ENCODE measurements around the gene CCR2. TPM values are rescaled to one million over a fixed set of nuclear protein-coding genes. Genes with fewer than 3 reads are reported as not detected.

The CCR2 gene
- polyA plus RNA-seq, 1 donor from 2014 or later = not detected

- Histone ChIP-seq H3K79me2 (replicated peaks; ENCODE audit: insufficient read depth, low read length) (no peaks in the 10 kb centered on the region), H3K9me3 (ENCODE audit: low read length) (no peaks in the 10 kb centered on the region), H2AFZ (ENCODE audit: low read depth, low read length) (no peak overlapping the region), H3K9ac (ENCODE audit: low read length) (no peak overlapping the region), H3K4me3 (ENCODE audit: low read length) (no peak overlapping the region), H3F3A (ENCODE audit: insufficient read depth, low read length, poor library complexity, severe bottlenecking) (no peaks in the 10 kb centered on the region), H3K27ac (ENCODE audit: low read length) (no peak overlapping the region), H3K9me2 (ENCODE audit: insufficient read depth, low read length) (no peaks in the 10 kb centered on the region), H3K27me3 (ENCODE audit: insufficient read depth, low read depth, low read length) (no peaks in the 10 kb centered on the region), H3K36me3 (ENCODE audit: insufficient read depth, low read length) (no peaks in the 10 kb centered on the region), H4K20me1 (ENCODE audit: insufficient read depth) (no peaks in the 10 kb centered on the region), H3K4me2 (ENCODE audit: low read length) (no peak overlapping the region)
- TF ChIP-seq SMC3 (conservative IDR thresholded peaks at IDR 0.05; ENCODE audit: poor library complexity) = no peak
- TF ChIP-seq RAD21 (conservative IDR thresholded peaks at IDR 0.05) = no peak
- TF ChIP-seq, protein P1, sequence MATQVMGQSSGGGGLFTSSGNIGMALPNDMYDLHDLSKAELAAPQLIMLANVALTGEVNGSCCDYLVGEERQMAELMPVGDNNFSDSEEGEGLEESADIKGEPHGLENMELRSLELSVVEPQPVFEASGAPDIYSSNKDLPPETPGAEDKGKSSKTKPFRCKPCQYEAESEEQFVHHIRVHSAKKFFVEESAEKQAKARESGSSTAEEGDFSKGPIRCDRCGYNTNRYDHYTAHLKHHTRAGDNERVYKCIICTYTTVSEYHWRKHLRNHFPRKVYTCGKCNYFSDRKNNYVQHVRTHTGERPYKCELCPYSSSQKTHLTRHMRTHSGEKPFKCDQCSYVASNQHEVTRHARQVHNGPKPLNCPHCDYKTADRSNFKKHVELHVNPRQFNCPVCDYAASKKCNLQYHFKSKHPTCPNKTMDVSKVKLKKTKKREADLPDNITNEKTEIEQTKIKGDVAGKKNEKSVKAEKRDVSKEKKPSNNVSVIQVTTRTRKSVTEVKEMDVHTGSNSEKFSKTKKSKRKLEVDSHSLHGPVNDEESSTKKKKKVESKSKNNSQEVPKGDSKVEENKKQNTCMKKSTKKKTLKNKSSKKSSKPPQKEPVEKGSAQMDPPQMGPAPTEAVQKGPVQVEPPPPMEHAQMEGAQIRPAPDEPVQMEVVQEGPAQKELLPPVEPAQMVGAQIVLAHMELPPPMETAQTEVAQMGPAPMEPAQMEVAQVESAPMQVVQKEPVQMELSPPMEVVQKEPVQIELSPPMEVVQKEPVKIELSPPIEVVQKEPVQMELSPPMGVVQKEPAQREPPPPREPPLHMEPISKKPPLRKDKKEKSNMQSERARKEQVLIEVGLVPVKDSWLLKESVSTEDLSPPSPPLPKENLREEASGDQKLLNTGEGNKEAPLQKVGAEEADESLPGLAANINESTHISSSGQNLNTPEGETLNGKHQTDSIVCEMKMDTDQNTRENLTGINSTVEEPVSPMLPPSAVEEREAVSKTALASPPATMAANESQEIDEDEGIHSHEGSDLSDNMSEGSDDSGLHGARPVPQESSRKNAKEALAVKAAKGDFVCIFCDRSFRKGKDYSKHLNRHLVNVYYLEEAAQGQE (IDR thresholded peaks at IDR 0.05; ENCODE audit: borderline replicate concordance) = no peak
- TF ChIP-seq EP300 (conservative IDR thresholded peaks at IDR 0.05; ENCODE audit: poor library complexity, severe bottlenecking) = no peak
- TF ChIP-seq CTCF (IDR thresholded peaks at IDR 0.05; ENCODE audit: poor library complexity, severe bottlenecking) = no peak
- no peak for TF ChIP-seq POLR2AphosphoS5 (IDR thresholded peaks at IDR 0.05)
- no peak for TF ChIP-seq TAF1 (IDR thresholded peaks at IDR 0.05; ENCODE audit: low read depth)
- TF ChIP-seq EZH2 (IDR thresholded peaks at IDR 0.05; ENCODE audit: borderline replicate concordance, insufficient read depth, low read length, poor library complexity, severe bottlenecking) = no peak
- no peak for TF ChIP-seq MXI1 (conservative IDR thresholded peaks at IDR 0.05; ENCODE audit: poor library complexity, severe bottlenecking)
These were observed 37.7 kb upstream of the CCR2 start for GRCh38 chr3:46316206-46316605.

- Histone ChIP-seq H3K4me2 (ENCODE audit: low read length) (no peak overlapping the region), H3K9me3 (ENCODE audit: low read length) (no peaks in the 10 kb centered on the region), H2AFZ (ENCODE audit: low read depth, low read length) (no peak overlapping the region), H3K9me2 (ENCODE audit: insufficient read depth, low read length) (no peaks in the 10 kb centered on the region), H4K20me1 (ENCODE audit: insufficient read depth) (no peaks in the 10 kb centered on the region), H3K27ac (ENCODE audit: low read length) (no peak overlapping the region), H3K4me3 (ENCODE audit: low read length) (no peak overlapping the region), H3K9ac (ENCODE audit: low read length) (no peak overlapping the region), H3K79me2 (replicated peaks; ENCODE audit: insufficient read depth, low read length) (no peaks in the 10 kb centered on the region), H3F3A (ENCODE audit: insufficient read depth, low read length, poor library complexity, severe bottlenecking) (no peaks in the 10 kb centered on the region), H3K27me3 (ENCODE audit: insufficient read depth, low read depth, low read length) (no peaks in the 10 kb centered on the region), H3K36me3 (ENCODE audit: insufficient read depth, low read length) (no peaks in the 10 kb centered on the region)
- no peak for TF ChIP-seq RAD21 (conservative IDR thresholded peaks at IDR 0.05)
- TF ChIP-seq SMC3 (conservative IDR thresholded peaks at IDR 0.05; ENCODE audit: poor library complexity) = no peak
These were observed 35.5 kb upstream of the CCR2 start for GRCh38 chr3:46318207-46318927.

All from neural cell (in vitro differentiated cells).